Transverse colon (tissue), 4 donors: Measurements from ENCODE around the gene NPFF. TPM values are rescaled to one million over a fixed set of nuclear protein-coding genes. Genes with fewer than 3 reads are reported as not detected.

Experiments used
- DNase-seq: peaks from one replicate; pipeline ENCODE4 v3.0.0-alpha.2; 2019
- H3K27ac ChIP-seq, 4 donors: fragments of 200-600 bp; sonication (generic); 2 replicates each; pipeline ENCODE4 v1.5.1; 2016 to 2018; ENCODE audit warnings: inconsistent platforms in 4 of 4
- H3K27me3 ChIP-seq: fragments of 200-600 bp; sonication (generic); 2 replicates; pipeline ENCODE4 v1.5.1; 2017; ENCODE audit warnings: inconsistent platforms
- H3K36me3 ChIP-seq, 4 donors: fragments of 200-600 bp; sonication (generic); 2 replicates each; pipeline ENCODE4 v1.5.1; 2017 to 2019; ENCODE audit warnings: inconsistent platforms in 4 of 4
- H3K4me1 ChIP-seq, 4 donors: fragments of 200-600 bp; sonication (generic); 2 replicates each; pipeline ENCODE4 v1.5.1; 2017 to 2020; ENCODE audit warnings: inconsistent platforms in 4 of 4
- H3K4me3 ChIP-seq, 4 donors: fragments of 200-600 bp; sonication (generic); 1 replicate in 1 of 4; 2 replicates in 3 of 4; pipeline versions ENCODE4 v1.5.1 to v1.6.1; 2017 to 2019; ENCODE audit warnings: inconsistent platforms in 4 of 4
- H3K9me3 ChIP-seq, 2 donors: fragments of 200-600 bp; sonication (generic); 2 replicates each; pipeline ENCODE4 v1.5.1; 2017 to 2019; ENCODE audit warnings: inconsistent platforms in 2 of 2
- EP300 ChIP-seq: sonication (generic); formaldehyde crosslinking; IDR thresholded peaks from one replicate; pipeline ENCODE4 v1.6.1; 2017; ENCODE audit warnings: antibody characterized with exemption, low read depth
- POLR2A ChIP-seq: fragments of 450-650 bp; IDR thresholded peaks from one replicate; pipeline ENCODE4 v1.6.1; 2016; ENCODE audit warnings: antibody characterized with exemption, mild to moderate bottlenecking, moderate library complexity
- POLR2AphosphoS5 ChIP-seq, 3 donors: sonication (generic); formaldehyde crosslinking; IDR thresholded peaks; one replicate each; pipeline ENCODE4 v1.6.1; 2016; ENCODE audit warnings: antibody characterized with exemption in 3 of 3
- WGBS, 2 donors: methylation state at CpG; one replicate each; pipeline ENCODE4 v1.1.5; 2018; ENCODE audit warnings: low coverage in 1 of 2; 5-methylcytosine and 5-hydroxymethylcytosine counted together
- in situ Hi-C, 4 donors: fragments of 200-750 bp; cut with MboI; loops; one replicate each; pipeline versions ENCODE4 v1.15.0 to v1.15.1; 2017; ENCODE audit warnings: low sequenced_read_pairs in 3 of 4, low pct_ligation_motif_present in 1 of 4, low pct_unique_long_range_greater_than_20kb in 1 of 4
- intact Hi-C: fragments of 100-400 bp; cut with DNase I; formaldehyde crosslinking; loops from one replicate; pipeline ENCODE4 v1.15.1; 2023; ENCODE audit warnings: low total_unique reads
- total RNA-seq, 4 donors: library from RNA; depleted of rRNA; stranded (reverse); fragments of >200 nt; gene quantifications; one replicate each; pipeline ENCODE4 v1.1.0, GENCODE V29; 2016
- TF ChIP-seq, protein P1 (sequence below), 5 experiments: fragments of 200-600 bp in 3 of 5; fragments of 450-650 bp in 2 of 5; sonication (generic) in 3 of 5; IDR thresholded peaks; 1 replicate in 2 of 5; 2 replicates in 3 of 5; pipeline ENCODE4 v1.5.1; 2016 to 2017; ENCODE audit warnings: antibody characterized with exemption in 5 of 5, inconsistent platforms in 3 of 5, mild to moderate bottlenecking in 2 of 5, moderate library complexity in 1 of 5

NPFF gene
- total RNA-seq, 4 donors from 2014 or later = not detected

DNA sequence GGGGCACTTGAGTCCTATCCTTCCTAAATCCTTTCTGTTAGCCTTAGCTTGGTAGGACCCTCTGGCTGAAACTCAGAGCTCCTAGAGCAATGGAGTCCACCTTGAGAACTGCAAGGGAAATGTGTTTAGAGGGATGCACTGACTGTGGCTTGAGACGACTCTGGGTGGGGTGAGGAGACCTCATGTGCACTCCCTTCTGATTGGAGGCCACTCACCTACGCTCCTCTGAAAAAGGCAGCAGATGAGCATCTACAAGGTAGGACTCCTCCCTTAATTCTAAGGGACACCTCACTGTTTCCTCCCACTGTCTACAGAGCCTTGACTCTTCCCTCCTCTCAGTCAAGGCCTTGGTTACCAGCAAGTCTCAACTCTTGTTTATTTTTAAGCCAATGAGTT is 9.1 kb downstream of the NPFF start:
- no peak for DNase-seq
- peaks cover 21 to 60% (median 42%) of the 10 kb centered on the region in 4 donors for H3K4me1 ChIP-seq
- H3K27ac ChIP-seq = peak overlapping the region; percentile 61 to 99 (median 94)
- TF ChIP-seq, protein P1, sequence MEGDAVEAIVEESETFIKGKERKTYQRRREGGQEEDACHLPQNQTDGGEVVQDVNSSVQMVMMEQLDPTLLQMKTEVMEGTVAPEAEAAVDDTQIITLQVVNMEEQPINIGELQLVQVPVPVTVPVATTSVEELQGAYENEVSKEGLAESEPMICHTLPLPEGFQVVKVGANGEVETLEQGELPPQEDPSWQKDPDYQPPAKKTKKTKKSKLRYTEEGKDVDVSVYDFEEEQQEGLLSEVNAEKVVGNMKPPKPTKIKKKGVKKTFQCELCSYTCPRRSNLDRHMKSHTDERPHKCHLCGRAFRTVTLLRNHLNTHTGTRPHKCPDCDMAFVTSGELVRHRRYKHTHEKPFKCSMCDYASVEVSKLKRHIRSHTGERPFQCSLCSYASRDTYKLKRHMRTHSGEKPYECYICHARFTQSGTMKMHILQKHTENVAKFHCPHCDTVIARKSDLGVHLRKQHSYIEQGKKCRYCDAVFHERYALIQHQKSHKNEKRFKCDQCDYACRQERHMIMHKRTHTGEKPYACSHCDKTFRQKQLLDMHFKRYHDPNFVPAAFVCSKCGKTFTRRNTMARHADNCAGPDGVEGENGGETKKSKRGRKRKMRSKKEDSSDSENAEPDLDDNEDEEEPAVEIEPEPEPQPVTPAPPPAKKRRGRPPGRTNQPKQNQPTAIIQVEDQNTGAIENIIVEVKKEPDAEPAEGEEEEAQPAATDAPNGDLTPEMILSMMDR (IDR thresholded peaks at IDR 0.05) = no peak
- TF ChIP-seq POLR2AphosphoS5 (IDR thresholded peaks at IDR 0.05) = no peak
- no peak for TF ChIP-seq EP300
- no peak for TF ChIP-seq POLR2A
- H3K4me3 ChIP-seq = no peak overlapping the region
- no peaks in the 10 kb centered on the region for H3K36me3 ChIP-seq
- WGBS, 2 donors = 75% methylated on average over 2 of the region's 2 CpGs; no CpG with 5 or more reads in 1 of the 2 donors
- intact Hi-C loops = no loop called here
- H3K27me3 ChIP-seq = no peaks in the 10 kb centered on the region
- in situ Hi-C loops = no loop called here
- no peaks in the 10 kb centered on the region for H3K9me3 ChIP-seq

DNA sequence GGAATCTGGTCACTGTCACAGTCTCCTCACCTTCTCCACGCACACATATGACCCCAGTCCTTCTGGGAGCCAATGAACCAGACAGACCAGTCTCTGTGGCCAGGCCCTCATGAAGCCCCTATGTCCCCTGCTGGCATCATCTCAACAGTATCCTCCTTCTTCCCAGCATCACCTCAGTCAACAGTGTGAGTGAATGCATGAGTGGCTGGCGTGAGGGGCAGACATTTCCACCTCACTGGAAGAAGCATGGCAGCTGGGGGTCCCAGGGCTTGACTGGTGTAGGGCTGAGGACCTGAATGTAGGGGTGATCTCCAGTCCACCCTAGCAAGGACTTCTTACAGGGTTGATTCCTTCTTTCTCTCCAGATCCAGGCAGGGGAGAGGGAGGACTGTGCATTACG is 9.8 kb downstream of the NPFF start:
- no peaks in the 10 kb centered on the region for H3K36me3 ChIP-seq
- H3K4me3 ChIP-seq = no peak overlapping the region
- H3K27me3 ChIP-seq = no peaks in the 10 kb centered on the region
- TF ChIP-seq, protein P1 (IDR thresholded peaks at IDR 0.05) = no peak
- TF ChIP-seq EP300 (no peak), POLR2AphosphoS5 (IDR thresholded peaks at IDR 0.05) (no peak), POLR2A (no peak)
- DNase-seq = no peak
- H3K27ac ChIP-seq = peak overlapping the region in 2 of 4 donors; percentile 42 to 63
- intact Hi-C loops = no loop called here
- H3K9me3 ChIP-seq = no peaks in the 10 kb centered on the region
- in situ Hi-C loops = no loop called here
- WGBS, 2 donors = 87% methylated on average over 3 of the region's 3 CpGs; no CpG with 5 or more reads in 1 of the 2 donors
- peaks cover 23 to 64% (median 44%) of the 10 kb centered on the region in 4 donors for H3K4me1 ChIP-seq

DNA sequence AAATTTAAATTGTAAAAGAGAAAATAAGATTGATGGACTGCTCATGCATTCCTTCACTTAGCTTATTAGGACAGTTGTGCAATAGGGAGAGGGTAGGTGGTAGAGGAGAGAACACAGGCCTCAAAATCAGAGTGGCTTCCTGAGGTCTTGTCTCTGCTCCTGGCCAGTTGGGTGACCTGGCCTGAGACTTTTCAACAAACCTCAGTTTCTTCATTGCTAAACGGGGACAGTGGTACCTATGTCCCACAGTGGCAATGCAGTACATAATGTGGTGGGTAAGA is 10.6 kb downstream of the NPFF start:
- Histone ChIP-seq H3K4me3 (no peak overlapping the region), H3K27me3 (no peaks in the 10 kb centered on the region), H3K36me3 (no peaks in the 10 kb centered on the region), H3K27ac (peak overlapping the region; percentile 24 to 63 (median 52)), H3K4me1 (peaks cover 20 to 62% (median 39%) of the 10 kb centered on the region in 4 donors), H3K9me3 (no peaks in the 10 kb centered on the region)
- no peak for DNase-seq
- in situ Hi-C loops (no loop called here), intact Hi-C loops (no loop called here)
- WGBS, 2 donors = 76 to 80% methylated on average over 1 of the region's 1 CpG
- no peak for TF ChIP-seq POLR2AphosphoS5 (IDR thresholded peaks at IDR 0.05)
- no peak for TF ChIP-seq POLR2A
- TF ChIP-seq, protein P1 (IDR thresholded peaks at IDR 0.05) = no peak
- TF ChIP-seq EP300 = no peak

DNA sequence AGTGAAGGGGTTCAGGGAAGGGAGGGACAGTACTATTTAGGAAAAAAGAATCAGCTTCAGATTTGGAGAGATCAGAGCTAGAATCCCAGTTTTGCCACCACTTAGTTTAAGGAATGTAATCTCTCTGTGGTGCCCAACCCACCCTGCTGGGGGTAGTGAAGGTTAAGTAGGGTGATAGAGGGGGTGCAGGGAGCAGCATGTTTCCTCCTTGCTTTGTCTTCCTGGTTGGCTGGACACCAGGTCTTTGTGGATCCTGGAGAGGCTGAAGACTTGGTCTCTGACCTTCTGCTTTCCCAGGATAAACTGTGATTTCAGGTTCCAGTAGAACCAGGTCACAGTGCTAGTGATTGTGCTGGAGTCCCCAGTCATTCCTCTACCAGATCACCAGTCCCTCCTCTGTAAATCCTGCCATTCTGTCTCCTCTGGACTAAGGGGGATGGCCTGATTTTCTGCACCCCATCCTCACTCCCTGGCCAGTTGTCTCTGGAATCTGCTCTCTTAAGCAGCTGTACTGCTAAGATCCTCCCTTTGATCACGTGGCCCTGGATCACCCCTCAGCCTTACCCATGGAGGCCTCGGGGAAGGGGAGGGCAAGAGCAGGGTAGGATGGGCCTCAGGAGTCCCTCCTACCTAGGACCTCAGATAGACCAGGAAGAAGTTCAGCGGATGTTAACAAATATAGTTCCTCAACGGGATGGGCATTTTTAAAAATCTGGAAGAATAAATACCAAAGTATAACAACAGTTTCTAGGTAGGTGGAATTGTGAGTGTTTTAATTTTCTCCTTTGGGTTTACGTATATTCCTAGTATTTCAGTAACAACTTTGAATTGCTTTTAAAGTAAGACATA is 11.2 kb downstream of the NPFF start:
- Histone ChIP-seq H3K9me3 (no peaks in the 10 kb centered on the region), H3K27me3 (no peaks in the 10 kb centered on the region), H3K27ac (peak overlapping the region; percentile 24 to 63 (median 52)), H3K36me3 (no peaks in the 10 kb centered on the region), H3K4me1 (peaks cover 18 to 61% (median 36%) of the 10 kb centered on the region in 4 donors), H3K4me3 (no peak overlapping the region)
- no peak for TF ChIP-seq POLR2A
- peak; percentile 61 for DNase-seq
- intact Hi-C loops (no loop called here), in situ Hi-C loops (no loop called here)
- WGBS, 2 donors = 32 to 43% methylated on average over 4 to 5 of the region's 5 CpGs
